Cerebellar nuclear complex (tissue), 1 donor: ENCODE results near the gene KCNK17.

ENCODE experiments used
- DNase-seq, 2 experiments: peaks; one replicate each; lab custom pipeline; 2025; lab: John Stamatoyannopoulos, UW

The KCNK17 gene

GRCh38 chr6:39268721-39269120 lies 45.5 kb downstream of the KCNK17 start:
- no peak for DNase-seq

DNA sequence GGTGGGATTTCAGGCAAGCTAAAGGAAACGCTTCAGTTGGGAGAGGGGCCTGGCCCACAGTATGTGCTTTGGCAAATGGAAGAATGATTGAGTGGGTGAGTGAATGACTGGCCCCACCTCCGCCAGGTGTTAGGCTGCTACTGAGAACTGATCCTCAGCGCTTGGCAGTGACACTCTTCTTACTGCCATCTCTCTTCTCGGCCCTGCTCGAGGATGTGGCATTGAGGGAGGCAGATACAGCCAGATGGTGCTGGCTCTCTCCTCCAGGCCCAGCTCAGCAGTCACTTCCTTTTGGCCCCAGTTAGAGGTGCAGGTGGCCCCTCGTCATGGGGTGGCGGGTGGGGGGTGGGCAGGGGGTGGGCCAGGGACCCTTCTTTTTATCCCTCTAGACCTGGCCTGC lies 46.0 kb downstream of the KCNK17 start:
- DNase-seq = no peak

DNA sequence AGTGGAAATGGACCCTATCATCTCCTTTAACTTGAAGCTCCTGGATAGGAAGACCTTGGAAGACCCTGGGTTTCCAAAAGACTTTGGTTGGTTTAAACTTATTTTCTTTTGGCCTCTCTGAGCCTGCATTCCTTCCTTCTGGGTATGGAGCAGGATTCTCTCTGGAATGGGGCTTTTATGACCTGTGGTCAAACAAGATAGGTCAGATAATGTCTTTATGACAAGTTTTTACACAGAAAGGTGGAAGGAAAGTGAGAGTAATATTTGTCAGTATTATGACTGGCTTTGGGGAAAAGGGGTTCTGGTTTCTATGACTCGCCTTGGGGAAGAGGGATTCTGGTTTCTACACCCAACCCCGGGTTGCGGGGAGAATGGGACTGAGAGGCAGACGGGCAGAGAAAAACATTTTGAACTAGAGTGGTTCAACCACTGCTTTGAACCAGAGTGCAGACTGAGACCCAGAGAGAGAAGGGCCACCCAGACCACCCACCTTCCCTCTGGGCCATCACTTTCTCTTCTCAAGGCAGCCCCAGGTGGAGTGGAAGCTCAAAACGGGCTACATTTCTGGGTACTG lies 47.4 kb downstream of the KCNK17 start:
- DNase-seq = no peak

- no peak for DNase-seq
These were observed 47.8 kb downstream of the KCNK17 start for GRCh38 chr6:39266375-39266774.

GRCh38 chr6:39263303-39264037 lies 50.7 kb downstream of the KCNK17 start:
- no peak for DNase-seq

- no peak for DNase-seq
These were observed 52.5 kb downstream of the KCNK17 start for GRCh38 chr6:39261751-39262150.

DNA sequence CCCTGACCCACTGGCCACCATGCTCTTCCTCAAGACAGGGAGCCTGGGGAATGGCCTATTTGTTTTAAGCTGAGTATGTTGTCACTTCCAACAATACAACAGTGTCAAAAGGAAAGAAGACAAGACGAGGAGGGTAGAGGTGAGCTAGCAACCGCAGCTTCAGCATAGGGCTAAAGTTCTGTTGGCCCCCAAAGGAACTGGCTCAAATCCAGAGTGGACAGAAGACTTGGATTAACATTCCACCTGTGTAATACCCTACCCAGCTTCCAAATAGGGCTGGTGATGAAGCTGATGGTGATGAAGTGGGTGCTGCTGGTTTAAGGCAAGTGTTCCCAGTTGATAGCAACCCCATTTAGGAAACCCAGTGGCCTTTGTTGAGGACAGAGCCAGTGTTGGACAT lies 53.3 kb downstream of the KCNK17 start:
- DNase-seq = no peak

DNA sequence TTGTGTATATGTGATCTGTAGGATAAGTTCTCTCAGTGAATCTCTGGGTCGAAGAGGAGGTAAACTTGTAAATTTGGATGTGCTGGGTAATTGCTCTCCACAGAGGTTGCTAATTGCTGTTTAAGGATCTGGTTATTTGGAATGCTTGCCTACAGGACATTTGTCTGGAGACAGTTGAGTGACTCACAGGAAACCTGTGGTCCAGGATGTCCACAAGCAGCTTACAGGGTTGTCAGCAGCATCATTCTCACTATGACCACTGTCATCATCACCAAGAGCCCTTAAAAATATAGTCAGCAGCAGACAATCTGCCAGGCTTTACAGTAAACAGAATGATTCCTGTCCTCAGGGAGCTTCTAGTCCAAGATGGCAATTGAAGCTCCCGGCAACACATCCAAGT lies 53.8 kb downstream of the KCNK17 start:
- DNase-seq = no peak

- no peak for DNase-seq
These were observed 57.8 kb downstream of the KCNK17 start for GRCh38 chr6:39256294-39256940.

DNA sequence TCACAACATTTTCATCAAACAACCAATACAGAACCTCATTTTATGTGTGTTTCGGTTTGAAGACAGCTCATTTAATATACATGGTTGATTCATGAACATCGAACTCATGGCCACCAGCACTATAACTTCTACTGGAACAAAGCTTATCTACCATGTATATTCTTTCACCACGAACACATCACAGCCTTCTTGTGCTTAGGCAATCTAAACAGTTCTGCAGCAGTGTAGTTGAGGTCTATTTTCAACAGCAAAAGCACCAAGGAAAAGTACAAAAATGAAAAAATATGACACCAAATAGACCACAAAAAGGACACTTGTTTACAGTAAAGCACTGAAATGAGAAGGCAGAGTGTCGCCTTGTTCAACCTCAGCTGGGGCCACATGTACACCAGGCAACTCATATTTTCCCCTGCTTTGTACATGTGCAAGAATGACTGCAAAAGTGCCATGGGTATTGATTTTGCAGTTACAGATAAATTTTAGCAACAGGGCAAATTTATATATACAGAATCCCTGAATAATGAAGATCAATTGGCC lies 59.2 kb downstream of the KCNK17 start:
- DNase-seq = no peak

GRCh38 chr6:39251406-39251805 lies 62.8 kb downstream of the KCNK17 start:
- no peak for DNase-seq

- DNase-seq = no peak
These were observed 63.7 kb downstream of the KCNK17 start for GRCh38 chr6:39250507-39250906.

DNA sequence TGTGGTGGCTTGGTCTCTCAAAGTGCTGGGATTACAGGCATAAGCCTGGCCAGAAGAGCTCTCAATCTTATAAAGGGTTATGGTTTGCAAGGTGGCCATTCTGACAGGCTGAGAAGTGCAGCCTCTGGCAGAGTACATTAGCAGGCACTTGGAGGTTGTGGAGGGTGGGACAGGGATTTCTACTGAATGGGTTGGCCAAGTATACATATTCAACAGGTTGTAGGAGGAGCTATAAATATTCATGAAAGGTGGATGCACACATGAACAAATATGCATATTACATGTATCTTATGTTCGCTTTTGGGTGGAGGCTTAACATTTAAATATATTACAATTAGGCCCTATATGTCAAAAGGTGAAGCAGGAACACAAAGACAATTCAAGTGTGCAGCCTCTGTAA lies 64.9 kb downstream of the KCNK17 start:
- DNase-seq = no peak
